ENCODE data around the gene GNL1. TPM values are rescaled to one million over a fixed set of nuclear protein-coding genes. Genes with fewer than 3 reads are reported as not detected.
"Not testable (repeated sequence)": the region's sequence is repeated elsewhere in the genome, so short reads cannot be mapped to it uniquely, and the experiment has no call there.

GNL1 gene
- total RNA-seq (10 to 100 TPM; 40.3 to 72.0 TPM), polyA plus RNA-seq (ENCODE audit: insufficient read length in 2 of 2) (10 to 100 TPM; 82.7 to 97.1 TPM)
- long read RNA-seq, donor 1, full-length matches to known transcripts = 17 of 152 reads
- long read RNA-seq, donor 1, partial matches to known transcripts = 135 of 152 reads
- long read RNA-seq, donor 1, other reads (novel, unspliced or antisense) = 0 of 152 reads
- long read RNA-seq, donor 2, partial matches to known transcripts = 5 of 6 reads
- long read RNA-seq, donor 2, other reads (novel, unspliced or antisense) = 0 of 6 reads
- long read RNA-seq, donor 3, full-length matches to known transcripts = 5 of 5 reads
- long read RNA-seq, donor 3, partial matches to known transcripts = 0 of 5 reads
- long read RNA-seq, donor 3, other reads (novel, unspliced or antisense) = 0 of 5 reads
- long read RNA-seq, donor 4, full-length matches to known transcripts = 19 of 108 reads
- long read RNA-seq, donor 4, partial matches to known transcripts = 72 of 108 reads
- long read RNA-seq, donor 4, other reads (novel, unspliced or antisense) = 17 of 108 reads

GRCh38 chr6:30556066-30556905 lies at the start of gene GNL1:
GNL1 (minus strand) TSS chr6:30556489; CDS start chr6:30556203, 286 bp downstream.
- H3K27me3 ChIP-seq (ENCODE audit: control insufficient read depth, insufficient read depth, low read length) = no peaks in the 10 kb centered on the region
- H3K27ac ChIP-seq (ENCODE audit: low read depth, low read length) = peak within 1 kb of the TSS; percentile 100
- H3K4me1 ChIP-seq (ENCODE audit: control insufficient read depth, insufficient read depth, low read length) = peaks cover 16% of the 10 kb centered on the region
- peak; percentile 83 to 98 (median 87) for DNase-seq (ENCODE audit: low read depth in 4 of 6, low spot score in 6 of 6)
- H3K4me3 ChIP-seq (ENCODE audit: low read depth, low read length) = peak within 1 kb of the TSS; percentile 100
- H3K9me3 ChIP-seq (ENCODE audit: control insufficient read depth, insufficient read depth, low read length) = no peaks in the 10 kb centered on the region
- 0% methylated on average over 66 of the region's 71 CpGs for WGBS (ENCODE audit: insufficient coverage)
- peaks cover 23% of the 10 kb centered on the region for H3K36me3 ChIP-seq (ENCODE audit: control insufficient read depth, insufficient read depth, low read length)

- no peaks in the 10 kb centered on the region for H3K27me3 ChIP-seq (ENCODE audit: control insufficient read depth, insufficient read depth, low read length)
- H3K4me3 ChIP-seq (ENCODE audit: low read depth, low read length) = no peak overlapping the region
- H3K9me3 ChIP-seq (ENCODE audit: control insufficient read depth, insufficient read depth, low read length) = no peaks in the 10 kb centered on the region
- 96% methylated on average over 13 of the region's 13 CpGs for WGBS (ENCODE audit: insufficient coverage)
- H3K27ac ChIP-seq (ENCODE audit: low read depth, low read length) = no peak overlapping the region
- no peaks in the 10 kb centered on the region for H3K4me1 ChIP-seq (ENCODE audit: control insufficient read depth, insufficient read depth, low read length)
- peaks cover 85% of the 10 kb centered on the region for H3K36me3 ChIP-seq (ENCODE audit: control insufficient read depth, insufficient read depth, low read length)
- DNase-seq (ENCODE audit: low read depth in 4 of 6, low spot score in 6 of 6) = no peak
These were observed 47.7 kb upstream of the GNL1 start for GRCh38 chr6:30603961-30604360.

GRCh38 chr6:30601815-30602641 lies 45.7 kb upstream of the GNL1 start:
- H3K9me3 ChIP-seq (ENCODE audit: control insufficient read depth, insufficient read depth, low read length) = no peaks in the 10 kb centered on the region
- H3K27me3 ChIP-seq (ENCODE audit: control insufficient read depth, insufficient read depth, low read length) = no peaks in the 10 kb centered on the region
- no peaks in the 10 kb centered on the region for H3K4me1 ChIP-seq (ENCODE audit: control insufficient read depth, insufficient read depth, low read length)
- DNase-seq (ENCODE audit: low read depth in 4 of 6, low spot score in 6 of 6) = no peak
- H3K27ac ChIP-seq (ENCODE audit: low read depth, low read length) = no peak overlapping the region
- 95% methylated on average over 23 of the region's 39 CpGs for WGBS (ENCODE audit: insufficient coverage)
- no peak overlapping the region for H3K4me3 ChIP-seq (ENCODE audit: low read depth, low read length)
- peaks cover 74% of the 10 kb centered on the region for H3K36me3 ChIP-seq (ENCODE audit: control insufficient read depth, insufficient read depth, low read length)

GRCh38 chr6:30601436-30601814 lies 45.1 kb upstream of the GNL1 start:
- Histone ChIP-seq H3K27me3 (ENCODE audit: control insufficient read depth, insufficient read depth, low read length) (no peaks in the 10 kb centered on the region), H3K4me3 (ENCODE audit: low read depth, low read length) (no peak overlapping the region), H3K36me3 (ENCODE audit: control insufficient read depth, insufficient read depth, low read length) (peaks cover 70% of the 10 kb centered on the region), H3K4me1 (ENCODE audit: control insufficient read depth, insufficient read depth, low read length) (no peaks in the 10 kb centered on the region), H3K9me3 (ENCODE audit: control insufficient read depth, insufficient read depth, low read length) (no peaks in the 10 kb centered on the region), H3K27ac (ENCODE audit: low read depth, low read length) (no peak overlapping the region)
- whole genome bisulfite sequencing (ENCODE audit: insufficient coverage) = 81% methylated on average over 6 of the region's 6 CpGs
- no peak for DNase-seq (ENCODE audit: low read depth in 4 of 6, low spot score in 6 of 6)

- peak in 1 of 6 donors; percentile 40 for DNase-seq (ENCODE audit: low read depth in 4 of 6, low spot score in 6 of 6)
- Histone ChIP-seq H3K27ac (ENCODE audit: low read depth, low read length) (no peak overlapping the region), H3K36me3 (ENCODE audit: control insufficient read depth, insufficient read depth, low read length) (peaks cover 61% of the 10 kb centered on the region), H3K4me3 (ENCODE audit: low read depth, low read length) (no peak overlapping the region), H3K27me3 (ENCODE audit: control insufficient read depth, insufficient read depth, low read length) (no peaks in the 10 kb centered on the region), H3K9me3 (ENCODE audit: control insufficient read depth, insufficient read depth, low read length) (no peaks in the 10 kb centered on the region), H3K4me1 (ENCODE audit: control insufficient read depth, insufficient read depth, low read length) (no peaks in the 10 kb centered on the region)
- WGBS (ENCODE audit: insufficient coverage) = 84% methylated on average over 10 of the region's 10 CpGs
These were observed 44.2 kb upstream of the GNL1 start for GRCh38 chr6:30600451-30600961.

- Histone ChIP-seq H3K4me3 (ENCODE audit: low read depth, low read length) (no peak overlapping the region), H3K4me1 (ENCODE audit: control insufficient read depth, insufficient read depth, low read length) (no peaks in the 10 kb centered on the region), H3K36me3 (ENCODE audit: control insufficient read depth, insufficient read depth, low read length) (peaks cover 59% of the 10 kb centered on the region), H3K9me3 (ENCODE audit: control insufficient read depth, insufficient read depth, low read length) (no peaks in the 10 kb centered on the region), H3K27ac (ENCODE audit: low read depth, low read length) (no peak overlapping the region), H3K27me3 (ENCODE audit: control insufficient read depth, insufficient read depth, low read length) (no peaks in the 10 kb centered on the region)
- no peak for DNase-seq (ENCODE audit: low read depth in 4 of 6, low spot score in 6 of 6)
- WGBS (ENCODE audit: insufficient coverage) = 92% methylated on average over 9 of the region's 13 CpGs
These were observed 43.5 kb upstream of the GNL1 start for GRCh38 chr6:30599625-30600324.

- Histone ChIP-seq H3K27ac (ENCODE audit: low read depth, low read length) (no peak overlapping the region), H3K36me3 (ENCODE audit: control insufficient read depth, insufficient read depth, low read length) (peaks cover 58% of the 10 kb centered on the region), H3K4me3 (ENCODE audit: low read depth, low read length) (no peak overlapping the region), H3K9me3 (ENCODE audit: control insufficient read depth, insufficient read depth, low read length) (no peaks in the 10 kb centered on the region), H3K4me1 (ENCODE audit: control insufficient read depth, insufficient read depth, low read length) (no peaks in the 10 kb centered on the region), H3K27me3 (ENCODE audit: control insufficient read depth, insufficient read depth, low read length) (no peaks in the 10 kb centered on the region)
- no peak for DNase-seq (ENCODE audit: low read depth in 4 of 6, low spot score in 6 of 6)
- WGBS (ENCODE audit: insufficient coverage) = 81% methylated on average over 8 of the region's 12 CpGs
These were observed 42.8 kb upstream of the GNL1 start for GRCh38 chr6:30598912-30599624.

- peak in 4 of 6 donors; percentile 43 to 89 (median 74) for DNase-seq (ENCODE audit: low read depth in 4 of 6, low spot score in 6 of 6)
- 88% methylated on average over 2 of the region's 15 CpGs for WGBS (ENCODE audit: insufficient coverage)
- H3K4me3 ChIP-seq (ENCODE audit: low read depth, low read length); H3K27me3 ChIP-seq (ENCODE audit: control insufficient read depth, insufficient read depth, low read length); H3K27ac ChIP-seq (ENCODE audit: low read depth, low read length); H3K4me1 ChIP-seq (ENCODE audit: control insufficient read depth, insufficient read depth, low read length); H3K9me3 ChIP-seq (ENCODE audit: control insufficient read depth, insufficient read depth, low read length): not testable (repeated sequence)
- peaks cover 50% of the 10 kb centered on the region for H3K36me3 ChIP-seq (ENCODE audit: control insufficient read depth, insufficient read depth, low read length)
These were observed 41.2 kb upstream of the GNL1 start for GRCh38 chr6:30597315-30598144.

Data from spinal cord (tissue), 10 donors.